AG04450 (cell line): ENCODE data around the gene KCTD5. TPM values are rescaled to one million over a fixed set of nuclear protein-coding genes. Genes with fewer than 3 reads are reported as not detected.
"Not testable (repeated sequence)": the region's sequence is repeated elsewhere in the genome, so short reads cannot be mapped to it uniquely, and the experiment has no call there.

ENCODE experiments used
- CTCF ChIA-PET: fragments of 300-600, 350-600 bp; formaldehyde crosslinking; extraction: SDS; loops from one replicate; lab custom pipeline; 2022; ENCODE audit warnings: antibody characterized with exemption, inconsistent platforms; lab: Charles Lee
- POLR2A ChIA-PET: fragments of 350-600 bp; formaldehyde crosslinking; extraction: SDS; loops from one replicate; lab custom pipeline; 2021; ENCODE audit warnings: antibody characterized with exemption, inconsistent platforms; lab: Yijun Ruan, JAX
- DNase-seq: peaks from one replicate; pipeline ENCODE4 v3.0.0-alpha.2; 2011; ENCODE audit warnings: low read depth, low spot score
- H3K27ac ChIP-seq: one replicate; pipeline ENCODE4 v1.5.1; 2012; ENCODE audit warnings: low read depth, low read length, control low read depth
- H3K27me3 ChIP-seq: one replicate; pipeline ENCODE4 v1.6.0; 2012; ENCODE audit warnings: low read length; ENCODE audit not compliant: control insufficient read depth, insufficient read depth
- H3K4me3 ChIP-seq: 2 replicates; pipeline ENCODE4 v1.5.1; 2011; ENCODE audit warnings: mild to moderate bottlenecking, low read depth, low read length, control low read depth
- H3K9me3 ChIP-seq: 2 replicates; pipeline ENCODE4 v1.5.1; 2012; ENCODE audit warnings: low read length; ENCODE audit not compliant: control insufficient read depth, insufficient read depth
- polyA minus RNA-seq: library from RNA; depleted of rRNA, polyadenylated mRNA; stranded (reverse); fragments of >200 nt; gene quantifications from 2 replicates; pipeline ENCODE4 v1.2.3, GENCODE V29; 2011; rRNA and poly(A)+ RNA removed
- polyA plus RNA-seq: library from polyadenylated mRNA; depleted of rRNA; stranded (reverse); fragments of >200 nt; gene quantifications from 2 replicates; pipeline ENCODE4 v1.2.3, GENCODE V29; 2011; rRNA removed
- TF ChIP-seq, protein P1 (sequence below): IDR thresholded peaks from 2 replicates; pipeline ENCODE4 v1.5.1; 2011; ENCODE audit warnings: low read depth, low read length, control low read depth, inconsistent platforms

Gene KCTD5, protein sequence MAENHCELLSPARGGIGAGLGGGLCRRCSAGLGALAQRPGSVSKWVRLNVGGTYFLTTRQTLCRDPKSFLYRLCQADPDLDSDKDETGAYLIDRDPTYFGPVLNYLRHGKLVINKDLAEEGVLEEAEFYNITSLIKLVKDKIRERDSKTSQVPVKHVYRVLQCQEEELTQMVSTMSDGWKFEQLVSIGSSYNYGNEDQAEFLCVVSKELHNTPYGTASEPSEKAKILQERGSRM
- polyA plus RNA-seq, result 27.7 and 27.8 TPM in 2 replicates
- polyA minus RNA-seq, result 20.7 and 21.0 TPM in 2 replicates

DNA sequence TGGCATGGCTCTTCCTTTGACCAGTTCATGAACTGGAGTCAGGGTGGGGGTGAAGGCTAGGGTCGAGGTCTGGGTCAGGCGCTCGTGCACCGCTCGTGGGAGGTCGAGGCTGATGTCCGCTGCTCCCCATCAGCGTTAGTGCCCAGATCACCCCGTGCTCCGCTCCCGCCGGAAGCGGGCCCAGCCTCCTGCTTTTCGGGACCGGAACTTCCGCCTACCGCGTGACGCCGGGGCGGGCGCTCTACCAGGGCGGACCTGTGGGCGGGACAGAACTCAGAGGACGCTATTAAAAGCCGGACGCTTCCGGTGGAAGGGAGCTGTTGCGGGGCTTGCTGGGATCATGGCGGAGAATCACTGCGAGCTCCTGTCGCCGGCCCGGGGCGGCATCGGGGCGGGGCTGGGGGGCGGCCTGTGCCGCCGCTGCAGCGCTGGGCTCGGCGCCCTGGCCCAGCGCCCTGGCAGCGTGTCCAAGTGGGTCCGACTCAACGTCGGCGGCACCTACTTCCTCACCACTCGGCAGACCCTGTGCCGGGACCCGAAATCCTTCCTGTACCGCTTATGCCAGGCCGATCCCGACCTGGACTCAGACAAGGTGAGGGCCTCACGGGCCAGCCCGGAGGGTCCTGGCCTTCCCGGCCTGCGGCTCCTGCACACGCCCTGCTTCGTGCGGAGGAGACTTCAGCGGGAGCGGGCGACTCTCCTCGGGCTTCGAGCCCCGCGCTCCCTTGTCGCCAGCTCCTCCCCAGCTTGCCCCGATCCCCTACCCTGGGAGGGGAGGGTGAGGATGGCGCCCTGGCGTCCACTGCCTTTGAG, at the start of gene KCTD5:
Gene KCTD5, plus strand, starts transcription at position 315 of the 813 bp plus-strand sequence. Its CDS starts 26 bp downstream, at position 341.
- POLR2A ChIA-PET, result interaction anchor here (0.7 to 1.4 kb wide), 9 partner anchors 9 to 481 kb away, joined by 3 to 11 read pairs (median 4); partner anchors contain the start of genes ELOB and FLYWCH2

DNA sequence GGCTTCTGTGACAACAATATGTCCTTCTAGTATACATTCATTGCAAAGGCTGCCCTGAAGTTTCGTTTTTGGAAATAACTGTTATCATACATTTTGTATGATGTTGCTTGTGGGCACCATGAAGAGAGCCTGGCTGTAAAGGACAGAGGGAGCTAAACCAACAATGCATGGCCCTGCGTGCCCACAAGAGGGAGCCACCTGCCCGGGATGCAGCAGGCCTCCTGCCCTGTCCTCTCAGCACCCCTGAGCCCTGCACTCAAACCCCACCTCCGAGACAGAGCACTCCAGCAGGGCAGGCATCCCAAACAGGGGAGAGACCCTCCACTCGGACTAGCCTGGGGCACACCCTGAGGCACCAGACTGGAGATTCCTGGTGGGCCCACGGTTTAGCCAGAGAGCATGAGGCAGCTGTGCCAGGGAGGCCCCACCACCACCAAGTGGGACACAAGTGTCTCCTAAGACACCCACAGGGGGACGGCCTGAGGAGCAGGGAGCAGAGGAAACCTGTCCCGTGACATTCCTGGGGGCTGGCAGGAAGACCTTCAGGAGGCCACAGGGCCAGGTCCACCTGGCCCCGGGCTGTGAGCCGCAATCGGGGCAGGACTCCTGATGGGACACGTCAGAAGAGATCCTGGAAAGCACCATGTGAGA, 43.1 kb upstream of the KCTD5 start:
- POLR2A ChIA-PET, CTCF ChIA-PET: not testable (repeated sequence)
- TF ChIP-seq, protein P1, sequence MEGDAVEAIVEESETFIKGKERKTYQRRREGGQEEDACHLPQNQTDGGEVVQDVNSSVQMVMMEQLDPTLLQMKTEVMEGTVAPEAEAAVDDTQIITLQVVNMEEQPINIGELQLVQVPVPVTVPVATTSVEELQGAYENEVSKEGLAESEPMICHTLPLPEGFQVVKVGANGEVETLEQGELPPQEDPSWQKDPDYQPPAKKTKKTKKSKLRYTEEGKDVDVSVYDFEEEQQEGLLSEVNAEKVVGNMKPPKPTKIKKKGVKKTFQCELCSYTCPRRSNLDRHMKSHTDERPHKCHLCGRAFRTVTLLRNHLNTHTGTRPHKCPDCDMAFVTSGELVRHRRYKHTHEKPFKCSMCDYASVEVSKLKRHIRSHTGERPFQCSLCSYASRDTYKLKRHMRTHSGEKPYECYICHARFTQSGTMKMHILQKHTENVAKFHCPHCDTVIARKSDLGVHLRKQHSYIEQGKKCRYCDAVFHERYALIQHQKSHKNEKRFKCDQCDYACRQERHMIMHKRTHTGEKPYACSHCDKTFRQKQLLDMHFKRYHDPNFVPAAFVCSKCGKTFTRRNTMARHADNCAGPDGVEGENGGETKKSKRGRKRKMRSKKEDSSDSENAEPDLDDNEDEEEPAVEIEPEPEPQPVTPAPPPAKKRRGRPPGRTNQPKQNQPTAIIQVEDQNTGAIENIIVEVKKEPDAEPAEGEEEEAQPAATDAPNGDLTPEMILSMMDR, result peak; percentile 23; the same call in 1 of the 2 replicates

More for the DNA sequence above, at the start of gene KCTD5:
- no peaks in the 10 kb centered on the region; the same call in 1 of the 2 replicates for H3K9me3 ChIP-seq
- H3K4me3 ChIP-seq, result peak within 1 kb of the TSS; percentile 95
- CTCF ChIA-PET, result interaction anchor here (1.0 kb wide), 1 partner anchor 238 kb away, joined by 4 read pairs; no protein-coding TSS in a partner anchor
- DNase-seq, result peak; percentile 89
- H3K27ac ChIP-seq, result peak within 1 kb of the TSS; percentile 61
- H3K27me3 ChIP-seq, result no peaks in the 10 kb centered on the region
- TF ChIP-seq, protein P1, result no peak

DNA sequence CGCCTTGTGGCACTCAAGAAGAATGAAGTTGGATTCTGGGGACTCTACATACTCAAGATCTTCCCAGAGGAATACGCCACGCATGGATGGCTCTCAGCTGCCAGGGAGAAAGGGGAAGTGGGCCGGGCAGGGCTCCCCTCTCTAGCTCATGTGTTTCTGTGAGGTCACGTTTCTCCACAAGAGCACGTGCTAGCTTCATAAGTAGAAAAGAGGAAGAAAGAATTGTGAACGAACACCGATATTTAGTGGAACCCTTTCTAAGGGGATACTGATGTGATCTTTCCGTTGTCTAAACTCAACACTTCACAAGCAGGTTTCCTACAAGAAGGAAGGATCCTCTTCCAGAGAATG, 42.6 kb upstream of the KCTD5 start:
- H3K9me3 ChIP-seq, DNase-seq, POLR2A ChIA-PET, H3K4me3 ChIP-seq, H3K27me3 ChIP-seq, H3K27ac ChIP-seq, CTCF ChIA-PET: not testable (repeated sequence)

More for the DNA sequence above, 43.1 kb upstream of the KCTD5 start:
- H3K27me3 ChIP-seq, DNase-seq, H3K27ac ChIP-seq, H3K4me3 ChIP-seq, H3K9me3 ChIP-seq: not testable (repeated sequence)

DNA sequence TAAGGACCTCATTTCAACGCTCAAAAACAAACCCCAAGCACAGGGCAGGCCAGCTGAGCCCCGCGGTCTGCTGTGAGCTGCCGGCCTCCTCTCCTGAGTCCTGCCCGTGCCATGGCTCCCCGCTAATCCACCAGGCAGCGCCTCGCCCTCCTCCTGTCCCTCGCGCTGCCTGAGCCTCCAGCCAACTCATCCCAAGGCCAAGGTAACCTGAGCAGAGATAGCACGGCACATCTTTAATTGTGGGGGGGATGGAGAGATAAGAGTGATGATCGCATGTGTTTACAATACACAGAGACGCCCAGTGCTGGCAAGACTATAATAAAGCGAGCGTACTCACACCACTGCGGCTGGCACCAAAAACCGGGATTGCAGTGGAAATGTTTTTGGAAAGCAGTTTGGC, 39.8 kb upstream of the KCTD5 start:
- H3K27ac ChIP-seq, POLR2A ChIA-PET, DNase-seq, CTCF ChIA-PET, H3K9me3 ChIP-seq, H3K27me3 ChIP-seq, H3K4me3 ChIP-seq: not testable (repeated sequence)

DNA sequence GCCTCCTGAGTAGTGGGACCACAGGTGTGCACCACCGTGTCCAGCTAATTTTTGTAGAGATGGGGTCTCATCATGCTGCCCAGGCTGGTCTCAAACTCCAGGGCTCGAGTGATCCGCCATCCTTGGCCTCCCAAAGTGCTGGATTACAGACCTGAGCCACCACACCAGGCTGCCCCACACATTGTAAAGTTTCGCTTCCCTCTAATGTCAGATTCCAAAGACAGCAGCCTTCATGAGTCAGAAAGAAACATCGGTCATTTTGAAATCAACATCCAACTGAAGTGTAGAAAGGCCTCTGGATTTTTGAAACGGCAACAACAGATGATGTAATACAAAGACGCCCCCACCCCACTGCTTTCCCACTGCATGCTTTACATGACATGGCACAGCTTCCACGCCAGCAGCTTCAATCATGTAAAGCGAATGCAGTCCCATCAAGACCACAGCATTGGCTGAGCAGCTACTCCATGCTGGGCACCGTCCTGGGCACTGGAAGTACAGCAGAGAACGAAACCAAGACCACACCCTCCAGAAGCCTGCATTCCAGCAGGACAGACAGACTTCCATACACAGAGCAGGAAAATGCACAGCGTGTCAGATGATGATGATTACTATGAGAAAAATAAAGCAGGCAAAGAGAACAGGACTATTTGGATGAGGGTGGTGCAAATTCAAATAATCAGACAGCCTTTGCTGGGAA, 37.4 kb upstream of the KCTD5 start:
- H3K27me3 ChIP-seq, H3K27ac ChIP-seq, CTCF ChIA-PET, H3K9me3 ChIP-seq, H3K4me3 ChIP-seq, POLR2A ChIA-PET, DNase-seq: not testable (repeated sequence)

DNA sequence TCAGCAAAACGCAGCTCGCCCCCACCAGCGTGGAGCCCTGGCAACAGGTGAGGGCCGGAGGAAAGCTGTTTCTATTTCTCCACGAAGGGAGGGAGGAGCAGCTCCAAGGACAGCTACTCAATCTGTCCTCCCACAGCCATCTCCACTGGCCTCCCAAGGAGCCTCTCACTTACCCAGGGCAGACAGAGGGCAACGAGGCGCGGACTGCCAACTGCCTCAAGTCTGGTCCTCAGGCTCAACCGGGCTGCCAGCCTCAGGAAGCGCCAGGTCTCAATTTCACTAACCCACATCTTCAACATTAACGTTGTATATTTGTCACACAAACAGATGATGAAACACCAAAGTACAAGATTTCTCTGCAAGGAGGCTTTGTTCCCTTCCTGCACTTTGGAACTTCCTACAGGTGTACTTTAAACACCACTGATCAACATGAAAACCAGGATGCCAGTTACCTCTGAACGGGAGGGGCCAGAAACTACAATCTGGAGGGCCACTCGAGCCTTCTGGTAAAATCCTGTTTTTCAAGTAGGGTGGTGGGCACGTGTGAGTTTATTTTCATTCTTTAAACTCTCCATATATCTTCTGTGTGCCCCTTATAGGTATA, 31.0 kb upstream of the KCTD5 start:
- H3K9me3 ChIP-seq, CTCF ChIA-PET, DNase-seq, POLR2A ChIA-PET, H3K27me3 ChIP-seq, H3K4me3 ChIP-seq, H3K27ac ChIP-seq: not testable (repeated sequence)

DNA sequence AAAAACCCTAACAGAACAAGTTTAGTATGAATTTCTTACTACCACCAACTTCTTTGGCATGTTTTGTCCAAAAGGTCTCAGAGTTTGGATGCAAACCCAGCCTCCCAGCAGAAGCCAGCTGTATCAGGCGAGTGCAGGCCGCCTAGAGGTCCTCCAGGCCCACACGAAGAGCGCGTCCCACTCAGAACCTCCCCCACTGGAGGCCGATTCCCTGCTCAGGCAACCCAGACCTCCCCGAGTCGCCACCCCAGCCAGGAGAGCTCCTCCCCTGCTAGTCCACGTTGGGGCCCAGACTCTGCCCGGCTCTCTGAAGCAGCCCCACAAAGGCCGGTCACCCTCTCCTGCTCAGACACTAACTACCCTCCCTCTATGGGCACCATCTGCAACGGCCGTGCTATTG, 28.4 kb upstream of the KCTD5 start:
- H3K9me3 ChIP-seq, H3K27ac ChIP-seq, POLR2A ChIA-PET, CTCF ChIA-PET, H3K4me3 ChIP-seq, H3K27me3 ChIP-seq, DNase-seq: not testable (repeated sequence)

DNA sequence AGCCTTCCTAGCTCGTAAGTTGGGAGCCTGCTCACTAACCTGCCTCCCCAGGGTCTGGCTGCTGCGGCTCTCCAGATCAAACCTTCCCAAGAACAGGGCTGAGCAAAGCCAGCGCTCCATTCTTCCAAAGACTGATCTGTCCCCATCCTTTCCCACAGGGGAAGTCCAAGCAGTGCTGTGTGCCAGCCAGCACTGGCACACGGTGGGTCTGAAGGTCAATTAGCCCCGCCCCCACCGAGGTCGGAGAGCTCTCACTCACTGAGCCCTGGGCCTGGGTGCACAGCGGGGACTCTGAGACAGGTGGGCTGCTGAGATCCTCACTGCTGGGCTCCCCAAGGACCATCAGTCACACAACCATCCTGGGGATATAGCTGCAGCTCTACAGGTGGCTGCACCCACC, 27.4 kb upstream of the KCTD5 start:
- POLR2A ChIA-PET, result not testable (repeated sequence)

More for the DNA sequence above, 27.4 kb upstream of the KCTD5 start:
- DNase-seq, H3K27me3 ChIP-seq, CTCF ChIA-PET, H3K27ac ChIP-seq, H3K4me3 ChIP-seq, H3K9me3 ChIP-seq: not testable (repeated sequence)
